ENCODE data around the gene IQCC.

Gene IQCC

GRCh38 chr1:32195972-32196823 is 9.3 kb upstream of the IQCC start:
- DNase-seq = no peak

DNA sequence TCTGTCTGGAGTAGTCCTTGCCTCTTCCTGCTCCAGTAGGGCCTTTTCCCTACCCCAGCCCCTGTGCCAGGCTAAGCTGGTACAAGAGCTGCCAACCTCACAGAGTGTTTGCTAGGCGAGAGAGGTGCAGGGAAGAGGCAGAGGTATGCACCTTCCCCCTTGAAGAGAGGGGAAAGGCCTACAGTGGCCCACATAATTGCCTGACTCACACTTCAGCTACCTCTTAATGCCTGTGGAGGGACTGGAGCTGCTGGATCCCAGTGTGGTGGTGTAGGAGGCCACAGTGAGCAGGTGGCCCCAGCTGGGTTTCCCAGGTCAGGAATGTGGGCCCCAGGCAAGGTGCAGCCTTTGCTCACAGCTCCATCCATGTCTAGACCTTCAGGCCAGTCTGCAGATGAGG is 8.4 kb upstream of the IQCC start:
- DNase-seq = no peak

DNA sequence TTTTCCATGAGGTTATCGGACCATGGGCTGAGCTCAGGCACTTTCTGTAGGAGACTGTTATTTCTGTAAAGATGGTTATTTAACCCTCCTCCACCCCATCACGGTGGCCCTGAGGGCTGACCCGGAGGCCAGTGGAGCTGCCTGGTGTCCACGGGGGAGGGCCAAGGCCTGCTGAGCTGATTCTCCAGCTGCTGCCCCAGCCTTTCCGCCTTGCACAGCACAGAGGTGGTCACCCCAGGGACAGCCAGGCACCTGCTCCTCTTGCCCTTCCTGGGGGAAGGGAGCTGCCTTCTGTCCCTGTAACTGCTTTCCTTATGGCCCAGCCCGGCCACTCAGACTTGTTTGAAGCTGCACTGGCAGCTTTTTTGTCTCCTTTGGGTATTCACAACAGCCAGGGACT is 7.6 kb upstream of the IQCC start:
- DNase-seq = no peak

GRCh38 chr1:32198237-32199042 is 7.0 kb upstream of the IQCC start:
- no peak for DNase-seq

DNA sequence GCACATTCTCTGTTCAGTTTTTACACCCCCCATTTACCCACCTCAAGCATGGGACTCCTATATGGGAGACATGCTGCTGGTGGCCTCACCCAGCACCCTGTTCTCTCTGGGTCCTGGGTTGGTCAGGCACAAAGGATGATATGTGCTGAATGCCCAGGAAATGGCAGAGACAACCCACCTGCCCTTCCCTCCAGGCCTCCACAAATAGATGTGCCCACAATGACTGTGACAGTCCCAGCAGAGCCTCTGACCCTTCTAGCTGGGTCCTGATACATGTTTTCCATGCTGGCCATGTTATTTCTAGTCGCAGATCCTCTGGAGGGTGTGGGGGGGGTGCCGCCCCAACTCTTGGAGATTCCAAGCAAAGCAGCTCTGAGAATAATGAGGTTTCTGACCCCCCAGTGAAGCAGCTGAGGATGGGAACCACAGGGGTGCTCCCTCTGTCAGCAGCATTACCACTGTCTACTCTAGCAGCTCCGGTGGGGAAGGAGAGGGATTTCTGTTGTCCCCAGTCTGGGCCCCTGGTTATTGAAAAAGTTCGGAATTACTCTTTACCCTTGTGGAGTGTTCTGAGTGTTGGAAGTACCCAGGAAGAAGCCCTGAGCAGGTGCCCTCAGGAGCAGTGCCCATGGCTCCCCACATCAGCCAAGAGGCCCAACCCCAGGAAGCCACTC is 6.3 kb upstream of the IQCC start:
- DNase-seq = no peak

DNA sequence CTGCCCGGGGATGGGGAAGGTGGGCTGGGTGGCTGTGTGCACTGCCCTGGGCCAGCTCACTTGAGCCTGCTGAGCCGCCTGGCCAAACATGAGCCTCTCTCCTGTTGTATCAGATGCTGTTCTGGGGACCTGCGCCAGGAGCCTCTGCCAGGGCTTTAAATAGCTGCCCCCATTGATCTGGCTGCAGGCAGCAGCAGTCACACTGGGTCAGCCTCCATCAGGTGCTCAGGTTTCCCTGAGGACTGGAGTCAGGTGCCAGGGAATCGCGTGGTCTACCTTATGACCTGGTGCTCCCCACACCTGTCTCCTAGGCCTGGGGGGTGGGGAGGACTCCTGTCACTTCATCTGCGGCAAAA is 5.8 kb upstream of the IQCC start:
- DNase-seq = no peak

- DNase-seq = peak; percentile 32
Observed at GRCh38 chr1:32200226-32201010, 5.1 kb upstream of the IQCC start, which contains the start of gene CCDC28B. Gene CCDC28B, plus strand, starts transcription at chr1:32200595. Its CDS starts 1,341 bp downstream, at chr1:32201936.

- peak; percentile 70 for DNase-seq
Observed at GRCh38 chr1:32201011-32201855, 4.2 kb upstream of the IQCC start.

GRCh38 chr1:32204943-32205361 is 519 bp upstream of the IQCC start:
- DNase-seq = no peak

DNA sequence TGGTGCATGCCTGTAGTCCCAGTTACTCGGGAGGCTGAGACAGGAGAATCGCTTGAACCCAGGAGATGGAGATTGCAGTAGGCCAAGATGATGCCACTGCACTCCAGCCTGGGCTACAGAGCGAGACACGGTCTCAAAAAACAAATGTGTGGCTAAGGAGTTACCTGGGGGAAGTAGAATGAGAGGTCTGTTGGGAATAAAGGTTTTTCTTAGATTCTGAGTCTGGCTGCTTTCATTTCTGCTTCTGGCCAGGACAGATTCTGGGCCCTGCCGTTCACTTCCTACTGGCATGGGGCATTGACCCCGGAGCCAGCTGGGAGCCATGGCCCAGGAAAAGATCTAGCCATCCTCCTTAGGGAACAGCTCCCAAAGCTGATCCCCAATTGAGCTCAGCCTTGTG is 3.0 kb downstream of the IQCC start:
- no peak for DNase-seq

GRCh38 chr1:32208891-32209328 is 3.4 kb downstream of the IQCC start, which contains the start of gene DCDC2B:
Gene DCDC2B, plus strand, starts transcription at chr1:32209089. Its CDS starts 5 bp downstream, at chr1:32209094.
- DNase-seq = no peak

- peak; percentile 34 for DNase-seq
Observed at GRCh38 chr1:32215629-32216480, 10.4 kb downstream of the IQCC start.

DNA sequence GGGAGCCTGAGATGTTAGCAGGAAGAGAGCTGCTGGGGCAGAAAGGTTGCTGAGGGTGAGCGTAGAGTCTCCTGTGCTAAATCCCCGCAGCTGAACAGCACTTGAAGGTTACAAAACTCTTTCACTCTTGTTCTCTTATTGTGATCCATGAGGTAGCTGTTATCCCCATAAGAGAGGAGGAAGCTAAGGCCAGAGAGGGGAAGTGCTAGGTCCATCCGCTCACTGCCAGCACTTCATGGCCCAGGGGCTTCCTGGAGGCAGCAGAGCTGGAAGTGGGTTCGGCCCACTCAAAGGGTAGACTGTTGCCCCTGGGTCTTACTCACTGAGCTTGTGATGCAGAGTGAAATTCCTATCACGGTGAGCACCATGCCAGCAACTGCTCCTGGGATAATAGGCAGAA is 11.1 kb downstream of the IQCC start:
- DNase-seq = no peak

GRCh38 chr1:32219022-32219421 is 13.6 kb downstream of the IQCC start:
- DNase-seq = no peak

- no peak for DNase-seq
Observed at GRCh38 chr1:32220746-32221580, 15.5 kb downstream of the IQCC start.

GRCh38 chr1:32221581-32221979 is 16.1 kb downstream of the IQCC start:
- DNase-seq = no peak

- DNase-seq = peak; percentile 86
Observed at GRCh38 chr1:32221980-32222755, 16.7 kb downstream of the IQCC start, which contains the start of the genes EIF3I and TMEM234. Gene EIF3I, plus strand, starts transcription at chr1:32222407. Its CDS starts 35 bp downstream, at chr1:32222442. Gene TMEM234, minus strand, starts transcription at chr1:32222353. Its CDS starts 31 bp downstream, at chr1:32222322.

GRCh38 chr1:32223683-32224082 is 18.2 kb downstream of the IQCC start:
- DNase-seq = no peak

All from activated effector memory CD4-positive, alpha-beta T cell treated with Interleukin-2 at 50 U/mL for 16 hours (primary cell).